Activated B cell treated with CpG ODN at 0.5 μM for 24 hours (primary cell): ENCODE results near the gene COL2A1. TPM values are rescaled to one million over a fixed set of nuclear protein-coding genes. Genes with fewer than 3 reads are reported as not detected.

Experiments used
- ATAC-seq: fragments of 200-7000 bp; cut with Tn5 transposase; one replicate; pipeline ENCODE4 v1.10.0; 2021; ENCODE audit warnings: low read depth, mild to moderate bottlenecking, moderate library complexity
- CTCF ChIA-PET: fragments of 350-600 bp; sonication (Branson Sonifier 250); formaldehyde crosslinking; loops from one replicate; lab custom pipeline; 2021; ENCODE audit warnings: antibody characterized with exemption; lab: Charles Lee
- POLR2A ChIA-PET: fragments of 350-600 bp; sonication (Branson Sonifier 250); formaldehyde crosslinking; loops from one replicate; lab custom pipeline; 2021; ENCODE audit warnings: antibody characterized with exemption; lab: Charles Lee
- DNase-seq: peaks from one replicate; pipeline ENCODE4 v3.0.0; 2022
- H3K27ac Mint-ChIP-seq: one replicate; pipeline ENCODE4 v1.8.0; 2020; ENCODE audit warnings: mixed read lengths
- H3K27me3 Mint-ChIP-seq: one replicate; pipeline ENCODE4 v1.8.0; 2021; ENCODE audit warnings: mixed read lengths
- H3K36me3 Mint-ChIP-seq: one replicate; pipeline ENCODE4 v1.8.0; 2021; ENCODE audit warnings: low read depth, mixed read lengths
- H3K4me1 Mint-ChIP-seq: one replicate; pipeline ENCODE4 v1.8.0; 2021; ENCODE audit warnings: mixed read lengths
- H3K4me3 Mint-ChIP-seq: one replicate; pipeline ENCODE4 v1.8.0; 2020; ENCODE audit warnings: mild to moderate bottlenecking, mixed read lengths
- H3K9me3 Mint-ChIP-seq: one replicate; pipeline ENCODE4 v1.8.0; 2020; ENCODE audit warnings: mixed read lengths
- intact Hi-C: fragments of 100-400 bp; cut with micrococcal nuclease; formaldehyde crosslinking; loops from one replicate; pipeline ENCODE4 v1.15.1; 2024
- total RNA-seq: library from RNA; stranded (reverse); gene quantifications from 2 replicates; pipeline ENCODE4 v1.2.3, GENCODE V29; 2022
- TF ChIP-seq, protein P1 (sequence below): fragments of 200-600 bp; IDR thresholded peaks from one replicate; pipeline ENCODE4 v1.8.0; 2022; ENCODE audit warnings: antibody characterized with exemption, mild to moderate bottlenecking

The COL2A1 gene
- total RNA-seq, 1 donor from 2014 or later: not detected

DNA sequence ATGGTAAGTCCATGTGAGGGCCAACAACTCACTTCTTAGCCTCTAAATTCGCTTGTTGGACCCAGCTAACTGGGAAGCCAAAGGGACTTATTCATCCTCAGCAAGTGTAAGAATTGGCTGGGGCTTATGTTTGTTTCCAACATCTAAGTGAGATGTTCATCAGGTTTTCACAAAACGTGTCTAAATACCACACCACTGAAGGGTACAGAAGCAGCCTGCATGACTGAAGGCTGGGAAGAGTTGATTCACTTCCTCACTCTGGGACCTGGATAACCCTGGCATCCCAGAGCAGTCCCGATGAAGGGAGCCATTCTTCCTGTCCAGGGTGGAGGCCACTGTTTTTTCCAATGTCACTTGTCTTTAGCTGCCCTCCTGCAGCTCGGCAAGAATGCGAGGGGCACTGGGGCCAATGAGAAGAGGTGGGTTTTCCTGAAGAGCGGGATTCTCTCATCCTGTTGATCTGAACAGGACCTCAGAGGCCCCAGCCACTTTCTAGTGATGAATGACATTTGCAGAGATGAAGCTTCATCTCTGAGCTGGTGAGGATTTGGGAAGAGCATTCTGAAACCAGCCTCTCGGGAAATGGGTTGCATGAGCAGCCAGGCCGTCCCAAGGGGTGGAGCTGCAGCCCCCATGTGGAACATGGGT, 12.2 kb upstream of the COL2A1 start:
- intact Hi-C loops: no loop called here
- TF ChIP-seq, protein P1, sequence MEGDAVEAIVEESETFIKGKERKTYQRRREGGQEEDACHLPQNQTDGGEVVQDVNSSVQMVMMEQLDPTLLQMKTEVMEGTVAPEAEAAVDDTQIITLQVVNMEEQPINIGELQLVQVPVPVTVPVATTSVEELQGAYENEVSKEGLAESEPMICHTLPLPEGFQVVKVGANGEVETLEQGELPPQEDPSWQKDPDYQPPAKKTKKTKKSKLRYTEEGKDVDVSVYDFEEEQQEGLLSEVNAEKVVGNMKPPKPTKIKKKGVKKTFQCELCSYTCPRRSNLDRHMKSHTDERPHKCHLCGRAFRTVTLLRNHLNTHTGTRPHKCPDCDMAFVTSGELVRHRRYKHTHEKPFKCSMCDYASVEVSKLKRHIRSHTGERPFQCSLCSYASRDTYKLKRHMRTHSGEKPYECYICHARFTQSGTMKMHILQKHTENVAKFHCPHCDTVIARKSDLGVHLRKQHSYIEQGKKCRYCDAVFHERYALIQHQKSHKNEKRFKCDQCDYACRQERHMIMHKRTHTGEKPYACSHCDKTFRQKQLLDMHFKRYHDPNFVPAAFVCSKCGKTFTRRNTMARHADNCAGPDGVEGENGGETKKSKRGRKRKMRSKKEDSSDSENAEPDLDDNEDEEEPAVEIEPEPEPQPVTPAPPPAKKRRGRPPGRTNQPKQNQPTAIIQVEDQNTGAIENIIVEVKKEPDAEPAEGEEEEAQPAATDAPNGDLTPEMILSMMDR: no peak
- H3K27me3 Mint-ChIP-seq: peaks cover 27% of the 10 kb centered on the region
- H3K4me1 Mint-ChIP-seq: no peaks in the 10 kb centered on the region
- POLR2A ChIA-PET: no interaction called here
- no peaks in the 10 kb centered on the region for H3K36me3 Mint-ChIP-seq
- CTCF ChIA-PET: no interaction called here
- ATAC-seq: no peak
- H3K4me3 Mint-ChIP-seq: no peak overlapping the region
- no peak overlapping the region for H3K27ac Mint-ChIP-seq
- DNase-seq: no peak
- H3K9me3 Mint-ChIP-seq: no peaks in the 10 kb centered on the region

DNA sequence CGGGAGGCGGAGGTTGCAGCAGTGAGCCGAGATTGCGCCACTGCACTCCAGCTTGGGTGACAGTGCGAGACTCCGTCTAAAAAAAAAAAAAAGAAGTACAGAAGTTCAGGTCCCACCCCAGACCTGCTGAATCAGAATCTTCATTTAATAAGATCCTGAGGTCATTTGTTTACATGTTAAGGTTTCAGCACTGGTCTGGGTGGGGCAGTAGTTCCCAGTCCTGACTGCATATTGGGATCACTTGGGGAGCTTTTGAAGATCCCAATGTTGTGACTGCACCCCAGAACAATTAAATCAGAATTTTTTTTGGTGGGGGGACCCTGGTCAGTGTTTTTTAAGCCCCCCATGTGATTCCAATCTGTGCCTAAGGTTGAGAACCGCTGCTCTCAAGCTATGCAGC, 11.7 kb upstream of the COL2A1 start:
- Mint-ChIP-seq H3K27ac (no peak overlapping the region), H3K27me3 (peaks cover 30% of the 10 kb centered on the region)
- CTCF ChIA-PET: no interaction called here

DNA sequence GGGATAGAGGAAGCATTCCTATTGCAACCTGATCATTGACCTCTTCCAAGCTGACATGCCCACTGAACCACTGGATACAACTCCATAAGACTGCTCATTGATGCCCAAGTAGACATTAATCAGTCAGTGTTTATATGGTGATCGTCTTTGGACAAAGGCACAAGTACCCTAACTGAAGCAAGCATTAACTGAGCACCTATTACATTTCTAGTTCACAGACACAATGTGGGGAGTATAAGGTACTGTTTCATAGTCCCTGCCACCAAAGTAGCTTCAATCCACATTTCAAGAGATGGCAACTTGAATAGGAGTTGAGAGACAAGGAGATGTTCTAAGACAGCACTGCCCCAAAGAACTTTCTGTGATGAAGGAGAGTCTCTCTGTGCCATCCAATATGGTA, 10.9 kb upstream of the COL2A1 start:
- ChIA-PET CTCF (no interaction called here), POLR2A (no interaction called here)
- Mint-ChIP-seq H3K27ac (no peak overlapping the region), H3K4me1 (no peaks in the 10 kb centered on the region), H3K27me3 (peaks cover 34% of the 10 kb centered on the region), H3K4me3 (no peak overlapping the region), H3K36me3 (no peaks in the 10 kb centered on the region), H3K9me3 (no peaks in the 10 kb centered on the region)
- ATAC-seq (no peak), DNase-seq (no peak)
- TF ChIP-seq, protein P1: no peak
- intact Hi-C loops: no loop called here

More for the DNA sequence above, 11.7 kb upstream of the COL2A1 start:
- intact Hi-C loops: no loop called here
- H3K4me3 Mint-ChIP-seq: no peak overlapping the region
- POLR2A ChIA-PET: no interaction called here
- TF ChIP-seq, protein P1: no peak
- no peaks in the 10 kb centered on the region for H3K9me3 Mint-ChIP-seq
- no peaks in the 10 kb centered on the region for H3K4me1 Mint-ChIP-seq
- DNase-seq (no peak), ATAC-seq (no peak)
- no peaks in the 10 kb centered on the region for H3K36me3 Mint-ChIP-seq

DNA sequence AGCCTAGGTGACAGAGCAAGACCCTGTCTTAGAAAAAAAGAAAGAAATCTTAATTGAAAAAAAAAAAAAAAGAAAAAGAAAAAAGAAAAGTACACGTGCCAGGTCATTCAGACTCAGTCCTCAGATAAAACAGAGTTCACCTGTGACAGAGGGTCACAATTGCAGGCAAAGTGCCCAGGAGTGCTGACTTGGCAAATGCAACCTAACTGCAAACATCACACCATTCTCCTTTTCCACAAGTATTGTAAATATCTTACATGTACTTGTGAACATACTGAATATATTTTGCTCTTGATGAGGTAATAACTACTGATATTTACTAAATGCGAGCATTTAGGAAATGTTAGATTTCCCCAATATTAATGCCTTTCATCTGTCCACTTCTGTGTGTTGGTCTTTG, 9.0 kb upstream of the COL2A1 start:
- Mint-ChIP-seq H3K4me1 (no peaks in the 10 kb centered on the region), H3K9me3 (no peaks in the 10 kb centered on the region), H3K27me3 (peaks cover 40% of the 10 kb centered on the region), H3K4me3 (no peak overlapping the region), H3K36me3 (no peaks in the 10 kb centered on the region), H3K27ac (no peak overlapping the region)
- ATAC-seq: no peak
- CTCF ChIA-PET: no interaction called here
- intact Hi-C loops: no loop called here
- TF ChIP-seq, protein P1: no peak
- DNase-seq: no peak
- POLR2A ChIA-PET: no interaction called here

DNA sequence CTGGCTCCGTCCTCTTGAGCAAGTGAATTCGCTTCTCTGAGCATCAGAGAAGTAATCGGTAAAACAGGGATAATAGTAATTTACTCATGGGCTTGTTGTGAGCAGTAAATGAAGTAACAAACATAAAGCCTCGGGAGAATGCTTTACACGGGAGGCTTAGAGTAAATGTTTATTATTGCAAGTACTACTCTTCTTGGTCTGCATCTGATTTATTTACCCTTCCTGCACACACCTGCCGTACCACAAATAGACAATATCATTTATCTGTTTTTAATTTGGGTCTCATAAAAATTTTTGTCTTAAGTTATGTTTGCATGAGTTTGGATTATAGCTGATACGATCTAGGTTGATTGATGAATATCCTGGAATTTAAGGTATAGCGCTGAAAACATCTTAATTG, 7.8 kb upstream of the COL2A1 start:
- H3K4me3 Mint-ChIP-seq: no peak overlapping the region
- POLR2A ChIA-PET: no interaction called here
- peaks cover 43% of the 10 kb centered on the region for H3K27me3 Mint-ChIP-seq
- no peak overlapping the region for H3K27ac Mint-ChIP-seq
- TF ChIP-seq, protein P1: no peak
- CTCF ChIA-PET: interaction anchor here (0.7 kb wide), 1 partner anchor 878 kb away, joined by 3 read pairs; no protein-coding TSS in a partner anchor
- intact Hi-C loops: no loop called here
- H3K36me3 Mint-ChIP-seq: no peaks in the 10 kb centered on the region
- no peaks in the 10 kb centered on the region for H3K4me1 Mint-ChIP-seq
- no peak for ATAC-seq
- DNase-seq: no peak
- H3K9me3 Mint-ChIP-seq: no peaks in the 10 kb centered on the region
